ENCODE data around the gene MAGI2.

GRCh38 chr7:78198756-78199155, 1254.7 kb downstream of the MAGI2 start:
- TF ChIP-seq POLR2A (IDR thresholded peaks at IDR 0.05; ENCODE audit: low read length), result no peak
- no peak for TF ChIP-seq GATA1 (IDR thresholded peaks at IDR 0.05; ENCODE audit: low read depth, low read length)
